ENCODE data around the gene ITGA6. TPM values are rescaled to one million over a fixed set of nuclear protein-coding genes. Genes with fewer than 3 reads are reported as not detected.

The ITGA6 gene
- total RNA-seq, 1 experiment from 2014 or later: 27.8 TPM

DNA sequence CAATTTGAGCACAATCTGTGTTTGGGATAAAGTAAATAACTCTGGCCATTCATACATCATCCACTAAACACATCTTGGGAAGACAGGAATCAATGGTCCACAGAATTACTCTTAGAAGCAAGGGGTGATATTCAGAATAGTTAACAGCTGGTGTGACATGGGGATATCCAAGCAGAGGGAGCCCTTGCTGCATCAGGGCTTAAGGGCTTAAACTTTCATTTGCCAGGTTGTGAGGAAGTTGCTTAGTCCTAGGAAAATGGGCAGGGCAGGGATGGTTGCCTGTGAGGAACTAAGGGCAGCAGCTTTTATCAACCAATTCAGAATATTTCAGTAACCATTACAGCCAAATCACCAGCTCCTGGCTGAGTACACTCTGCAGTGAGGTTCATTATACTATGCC, 2.0 kb upstream of the ITGA6 start:
- Mint-ChIP-seq H3K27ac (ENCODE audit: unreplicated experiment) (no peak overlapping the region), H3K4me3 (ENCODE audit: unreplicated experiment) (no peak overlapping the region), H3K4me1 (ENCODE audit: low read depth, unreplicated experiment) (no peaks in the 10 kb centered on the region), H3K36me3 (ENCODE audit: insufficient read depth, unreplicated experiment) (no peaks in the 10 kb centered on the region), H3K9me3 (ENCODE audit: unreplicated experiment) (no peaks in the 10 kb centered on the region), H3K27me3 (ENCODE audit: insufficient read depth, unreplicated experiment) (peaks cover 2% of the 10 kb centered on the region)
- Histone ChIP-seq H3K4me1 (peaks cover 19% of the 10 kb centered on the region), H3K4me3 (ENCODE audit: low read depth, low read length) (no peak overlapping the region), H3K36me3 (ENCODE audit: control insufficient read depth, insufficient read depth, low read length) (no peaks in the 10 kb centered on the region), H3K27me3 (replicated peaks; ENCODE audit: control insufficient read depth, insufficient read depth, low read length) (no peaks in the 10 kb centered on the region), H3K9me3 (no peaks in the 10 kb centered on the region)
- TF ChIP-seq CTCF (IDR thresholded peaks at IDR 0.05; ENCODE audit: insufficient read depth in 1 of 2, low read depth in 1 of 2, low read length in 1 of 2, severe bottlenecking in 1 of 2, unreplicated experiment in 1 of 2): no peak
- no peak for DNase-seq
- no TSS peak for BruUV-seq (replicated peaks)
- intact Hi-C loops (cut with micrococcal nuclease; ENCODE audit: unreplicated experiment): no loop called here
- ChIA-PET POLR2A (no interaction called here), CTCF (interaction anchor here (0.6 kb wide), 1 partner anchor 298 kb away, joined by 3 read pairs; no protein-coding TSS in a partner anchor)

DNA sequence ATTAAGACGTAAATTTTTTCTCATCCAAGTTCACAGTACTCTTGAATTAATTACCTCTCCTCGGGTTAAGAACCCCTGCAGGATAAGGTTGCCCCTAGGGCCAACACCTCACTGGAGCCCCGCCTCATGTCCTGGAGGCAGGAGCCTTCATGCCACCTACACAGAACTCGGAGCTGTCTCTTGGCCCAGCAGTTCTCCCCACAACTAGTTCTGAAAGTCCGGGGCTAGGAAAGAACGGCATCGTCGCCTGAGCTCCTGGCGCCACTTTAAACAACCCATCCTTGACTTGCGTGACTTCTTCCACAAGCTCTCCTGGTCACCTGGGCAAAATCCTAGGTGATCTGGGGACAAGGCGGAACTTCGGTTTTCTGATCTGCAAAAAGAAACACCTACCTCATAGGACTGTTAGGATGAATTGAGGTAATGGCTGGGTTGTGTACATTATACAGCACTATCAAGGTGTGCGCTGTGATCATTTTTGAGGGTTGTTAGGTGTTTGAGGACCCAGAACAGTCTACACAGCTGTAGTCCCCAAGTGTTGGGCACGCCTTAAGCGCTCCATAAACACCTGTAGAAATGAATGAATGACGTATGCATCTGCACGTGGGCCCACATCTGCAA, 641 bp upstream of the ITGA6 start:
- Mint-ChIP-seq H3K27ac (ENCODE audit: unreplicated experiment) (peak overlapping the region; percentile 17), H3K27me3 (ENCODE audit: insufficient read depth, unreplicated experiment) (peaks cover 1% of the 10 kb centered on the region), H3K4me3 (ENCODE audit: unreplicated experiment) (peak overlapping the region; percentile 70), H3K36me3 (ENCODE audit: insufficient read depth, unreplicated experiment) (no peaks in the 10 kb centered on the region), H3K9me3 (ENCODE audit: unreplicated experiment) (no peaks in the 10 kb centered on the region), H3K4me1 (ENCODE audit: low read depth, unreplicated experiment) (no peaks in the 10 kb centered on the region)
- H3K27me3 ChIP-seq (replicated peaks; ENCODE audit: control insufficient read depth, insufficient read depth, low read length): no peaks in the 10 kb centered on the region
- H3K36me3 ChIP-seq (ENCODE audit: control insufficient read depth, insufficient read depth, low read length): no peaks in the 10 kb centered on the region
- TSS peak; percentile 66 for BruUV-seq (replicated peaks)
- ChIA-PET POLR2A (interaction anchor here (0.6 to 1.9 kb wide), 4 partner anchors 11 to 87 kb away, joined by 3 to 16 read pairs (median 6); no protein-coding TSS in a partner anchor), CTCF (interaction anchor here (0.6 to 4.2 kb wide), 10 partner anchors 15 to 723 kb away, joined by 3 to 80 read pairs (median 4); no protein-coding TSS in a partner anchor)
- H3K4me1 ChIP-seq: peaks cover 25% of the 10 kb centered on the region
- peak overlapping the region; percentile 90 for H3K4me3 ChIP-seq (ENCODE audit: low read depth, low read length)
- no peak for TF ChIP-seq CTCF (IDR thresholded peaks at IDR 0.05; ENCODE audit: insufficient read depth in 1 of 2, low read depth in 1 of 2, low read length in 1 of 2, severe bottlenecking in 1 of 2, unreplicated experiment in 1 of 2)
- H3K9me3 ChIP-seq: no peaks in the 10 kb centered on the region
- intact Hi-C loops (cut with micrococcal nuclease; ENCODE audit: unreplicated experiment): loop anchor here (1.0 kb wide), 1 partner anchor 254 kb away; no protein-coding TSS in a partner anchor
- DNase-seq: no peak

DNA sequence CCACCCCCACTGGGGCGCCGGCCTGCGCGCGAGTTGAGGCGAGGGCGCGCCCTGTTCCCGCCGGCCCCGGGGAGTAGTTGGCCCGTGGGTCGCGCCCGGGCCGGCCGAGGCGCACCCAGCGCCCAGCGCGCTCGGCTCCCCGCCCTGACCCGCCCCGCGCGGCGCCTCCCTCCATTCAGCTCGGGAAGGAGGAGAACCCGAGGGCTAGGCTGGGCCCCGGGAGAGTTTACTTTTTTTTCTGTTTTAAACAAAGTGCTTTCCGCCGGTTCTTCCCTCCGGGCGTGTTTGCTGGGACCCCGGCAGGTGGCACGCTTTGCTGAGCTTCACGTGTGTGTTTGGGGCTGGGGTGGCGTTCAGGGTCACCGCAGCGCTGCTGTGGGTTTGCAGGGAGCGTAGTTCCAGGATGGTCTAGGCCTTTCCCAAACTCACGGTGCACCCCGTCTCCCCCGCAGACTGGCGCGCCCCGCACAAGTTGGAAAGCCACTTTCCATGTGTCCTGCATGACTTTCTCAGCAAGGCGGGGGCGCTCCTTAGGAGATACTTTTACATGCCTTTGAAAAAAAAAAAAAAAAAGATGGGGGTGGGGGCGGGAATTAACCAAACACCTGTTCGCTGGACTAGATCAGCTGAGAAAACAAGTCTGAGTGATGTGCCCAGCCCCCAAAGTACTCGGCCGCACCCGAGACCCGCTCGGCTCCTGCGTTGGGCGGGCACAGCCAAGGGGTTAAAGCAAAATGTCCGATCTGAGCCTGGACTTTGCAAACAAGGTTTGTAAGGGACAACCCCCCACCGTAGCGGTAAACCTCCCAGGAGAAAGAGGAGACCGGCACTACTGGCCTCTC, 825 bp downstream of the ITGA6 start:
- DNase-seq: peak; percentile 76 to 80
- CTCF ChIA-PET: interaction anchor here (1.0 to 4.2 kb wide), 8 partner anchors 13 to 724 kb away, joined by 3 to 80 read pairs (median 4); no protein-coding TSS in a partner anchor
- H3K9me3 Mint-ChIP-seq (ENCODE audit: unreplicated experiment): no peaks in the 10 kb centered on the region
- no TSS peak for BruUV-seq (replicated peaks)
- Histone ChIP-seq H3K4me1 (peaks cover 25% of the 10 kb centered on the region), H3K9me3 (no peaks in the 10 kb centered on the region), H3K36me3 (ENCODE audit: control insufficient read depth, insufficient read depth, low read length) (no peaks in the 10 kb centered on the region), H3K4me3 (ENCODE audit: low read depth, low read length) (peak overlapping the region; percentile 90), H3K27me3 (replicated peaks; ENCODE audit: control insufficient read depth, insufficient read depth, low read length) (no peaks in the 10 kb centered on the region)
- POLR2A ChIA-PET: interaction anchor here (1.0 to 1.9 kb wide), 3 partner anchors 13 to 89 kb away, joined by 4 to 16 read pairs (median 9); no protein-coding TSS in a partner anchor
- H3K4me3 Mint-ChIP-seq (ENCODE audit: unreplicated experiment): peak overlapping the region; percentile 70
- no peaks in the 10 kb centered on the region for H3K36me3 Mint-ChIP-seq (ENCODE audit: insufficient read depth, unreplicated experiment)
- intact Hi-C loops (cut with micrococcal nuclease; ENCODE audit: unreplicated experiment): loop anchor here (1.0 kb wide), 4 partner anchors 12 to 256 kb away; no protein-coding TSS in a partner anchor
- H3K27me3 Mint-ChIP-seq (ENCODE audit: insufficient read depth, unreplicated experiment): no peaks in the 10 kb centered on the region
- TF ChIP-seq CTCF (IDR thresholded peaks at IDR 0.05; ENCODE audit: insufficient read depth in 1 of 2, low read depth in 1 of 2, low read length in 1 of 2, severe bottlenecking in 1 of 2, unreplicated experiment in 1 of 2): peak; percentile 24 to 46
- no peaks in the 10 kb centered on the region for H3K4me1 Mint-ChIP-seq (ENCODE audit: low read depth, unreplicated experiment)
- H3K27ac Mint-ChIP-seq (ENCODE audit: unreplicated experiment): peak overlapping the region; percentile 84
